ENCODE measurements around the gene ASCC1.
"Not testable (repeated sequence)": the region's sequence is repeated elsewhere in the genome, so short reads cannot be mapped to it uniquely, and the experiment has no call there.

ASCC1 gene

DNA sequence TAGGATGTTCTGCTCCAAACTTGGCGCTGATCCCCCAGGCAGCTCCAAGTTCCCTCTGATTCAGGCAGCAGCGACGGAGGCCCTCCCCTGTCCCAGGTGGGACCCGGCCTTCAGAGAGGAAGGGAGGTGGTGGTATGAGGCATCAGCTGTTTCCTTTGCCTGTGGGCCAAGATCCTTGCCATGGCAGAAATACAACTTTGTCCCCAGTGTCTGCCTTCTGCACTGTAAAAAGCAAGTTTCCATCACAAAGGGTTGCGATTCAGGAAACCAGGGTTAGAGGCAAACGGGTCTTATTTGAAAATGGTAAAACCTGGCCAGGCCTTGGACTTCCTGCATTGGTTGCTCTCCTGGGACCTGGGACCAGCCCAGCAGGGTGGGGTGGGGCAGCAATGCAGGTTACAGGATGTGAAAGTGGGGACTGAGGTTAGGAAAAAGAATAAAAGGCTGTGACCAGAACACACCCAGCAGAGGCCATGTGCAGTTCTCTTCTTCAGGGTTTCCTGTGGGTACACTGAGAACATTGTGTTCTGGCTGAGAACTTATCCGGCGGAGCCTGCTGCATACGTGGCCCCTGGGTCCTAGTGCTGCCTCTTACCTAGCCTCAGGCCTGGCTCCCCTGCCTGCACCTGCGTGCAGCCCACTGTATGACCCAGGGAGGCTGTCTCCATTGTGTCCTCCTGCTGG is 32.5 kb upstream of the ASCC1 start:
- peak; percentile 70 to 80 for DNase-seq

DNA sequence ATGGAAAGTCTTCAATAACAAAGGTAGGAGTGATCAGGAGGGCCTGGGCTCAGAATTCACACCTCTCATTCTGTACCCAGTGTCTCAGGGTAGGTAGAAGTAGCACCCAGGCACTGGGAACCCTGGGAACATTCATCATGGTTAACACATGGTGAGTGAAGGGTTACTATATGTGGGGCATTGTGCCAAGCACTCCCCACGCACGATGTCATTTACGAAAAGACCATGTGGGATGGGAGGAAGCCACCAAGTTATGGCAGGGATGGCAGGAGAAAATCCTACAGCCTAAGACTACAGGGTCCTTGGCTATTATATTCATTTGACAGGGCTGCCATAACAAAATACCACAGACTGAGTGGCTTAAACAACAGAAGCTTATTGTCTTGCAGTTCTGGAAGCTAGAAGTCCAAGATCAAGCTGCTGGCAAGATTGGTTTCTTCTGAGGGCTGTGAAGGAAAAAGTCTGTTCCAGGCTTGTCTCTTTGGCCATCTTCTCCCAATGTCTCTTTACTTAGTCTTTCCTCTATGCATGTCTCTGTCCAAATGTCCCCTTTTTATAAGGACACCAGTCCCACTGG is 30.0 kb upstream of the ASCC1 start:
- DNase-seq, result no peak

DNA sequence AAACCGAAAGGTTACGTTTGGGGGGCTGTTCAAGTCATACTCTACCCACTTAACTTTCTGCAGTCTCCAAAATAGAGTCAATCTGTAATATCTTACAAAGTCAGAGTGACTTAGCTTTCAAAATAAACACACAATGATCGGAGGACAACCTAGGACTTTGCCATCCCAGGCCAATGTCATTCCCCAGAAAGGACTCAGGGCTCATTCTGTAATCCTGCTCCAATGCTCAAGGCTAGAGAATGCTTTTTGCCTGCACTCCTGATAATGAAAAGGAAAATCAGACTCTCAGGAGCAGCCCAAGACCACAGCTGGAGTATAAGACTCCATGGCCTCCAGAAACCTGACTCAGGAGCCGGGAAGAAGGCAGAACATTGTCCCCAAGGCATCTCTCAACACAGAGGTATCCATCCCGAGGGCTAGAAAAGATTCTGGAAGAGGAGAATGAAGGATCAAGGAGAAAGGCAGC is 28.5 kb upstream of the ASCC1 start:
- DNase-seq, result no peak

DNA sequence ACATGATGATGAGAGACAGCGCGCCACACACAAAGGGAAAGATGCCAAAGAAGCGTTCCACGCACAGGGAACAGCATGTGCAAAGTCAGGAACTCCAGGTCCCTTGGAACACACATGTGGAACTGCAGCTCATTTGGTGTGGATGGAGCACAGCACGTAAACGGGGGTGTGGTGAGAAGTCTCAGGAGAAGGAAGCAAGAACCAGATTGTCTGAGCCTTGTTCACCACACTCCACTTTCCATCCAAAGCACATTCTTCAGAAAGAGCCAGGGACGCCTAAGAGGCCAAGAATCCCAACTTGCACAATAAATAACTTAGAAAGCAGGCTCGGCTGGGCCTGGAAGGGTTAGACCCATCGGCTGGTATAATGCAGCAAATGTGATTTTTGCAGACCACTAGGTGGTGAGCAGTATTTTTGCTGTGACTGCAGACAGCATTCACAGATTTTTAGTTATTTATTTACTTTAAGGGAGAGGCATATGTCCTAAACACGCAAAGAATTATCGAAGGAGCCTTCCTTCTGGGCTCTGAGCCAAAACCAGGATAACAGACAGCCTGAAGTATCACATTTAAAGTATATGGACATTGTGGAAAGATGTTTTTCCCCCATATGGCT is 27.9 kb upstream of the ASCC1 start:
- peak in 1 of 2 donors; percentile 65 for DNase-seq

DNA sequence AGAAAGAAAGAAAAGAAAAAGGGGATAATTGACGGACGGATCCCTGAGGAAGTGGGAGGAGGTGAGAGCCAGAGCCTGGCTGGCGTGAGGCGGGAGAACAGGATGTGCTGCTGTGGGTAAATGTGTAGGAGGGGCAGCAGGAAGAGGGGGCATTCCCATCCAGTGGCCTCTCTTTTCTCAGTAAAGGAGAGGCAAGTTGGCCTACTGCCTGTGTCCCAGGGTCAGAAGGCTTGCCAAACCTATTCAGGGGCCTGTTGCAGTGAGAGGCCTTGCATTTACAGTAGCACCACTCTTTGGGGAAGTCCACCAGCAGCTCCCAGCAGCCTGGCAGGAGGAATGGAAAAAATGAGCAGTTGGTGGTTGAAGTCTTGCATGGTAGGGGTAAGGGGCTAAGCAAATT is 26.6 kb upstream of the ASCC1 start:
- DNase-seq, result peak in 1 of 2 donors; percentile 29

DNA sequence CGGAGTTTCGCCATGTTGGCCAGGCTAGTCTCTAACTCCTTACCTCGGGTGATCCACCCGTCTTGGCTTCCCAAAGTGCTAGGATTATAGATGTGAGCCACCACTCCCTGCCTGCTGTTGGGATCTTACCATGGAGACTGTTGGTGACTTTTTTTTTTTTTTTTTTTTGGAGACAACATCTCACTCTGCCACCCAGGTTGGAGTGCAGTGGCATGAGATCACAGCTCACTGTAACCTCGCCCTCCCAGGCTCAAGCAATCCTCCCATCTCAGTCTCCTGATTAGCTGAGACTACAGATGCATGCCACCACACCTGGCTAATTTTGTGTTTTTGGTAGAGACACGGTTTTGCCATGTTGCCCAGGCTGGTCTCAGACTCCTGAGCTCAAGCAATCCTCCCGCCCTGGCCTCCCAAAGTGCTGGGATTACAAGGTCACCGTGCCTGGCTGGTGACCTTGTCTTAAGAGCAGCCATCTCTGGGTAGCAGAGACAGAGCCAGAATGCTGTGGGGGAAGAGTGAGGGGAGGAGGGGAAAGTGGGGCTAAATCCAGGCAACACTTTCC is 25.7 kb upstream of the ASCC1 start:
- DNase-seq, result no peak

DNA sequence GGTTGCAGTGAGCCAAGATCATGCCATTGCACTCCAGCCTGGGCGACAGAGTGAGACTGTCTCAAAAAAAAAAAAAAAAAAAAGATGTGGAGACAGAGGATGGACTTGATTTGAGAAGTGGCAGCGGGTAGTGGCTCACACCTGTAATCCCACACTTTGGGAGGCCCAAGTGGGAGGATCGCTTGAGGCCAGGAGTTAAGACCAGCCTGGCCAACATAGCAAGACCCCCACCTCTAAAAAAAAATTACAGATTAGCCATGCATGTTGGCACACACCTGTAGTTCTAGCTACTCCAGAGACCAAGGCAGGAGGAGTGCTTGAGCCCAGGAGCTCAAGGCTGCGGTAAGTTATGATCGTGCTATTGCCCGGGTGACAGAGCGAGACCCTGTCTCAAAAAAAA is 24.3 kb upstream of the ASCC1 start:
- no peak for DNase-seq

DNA sequence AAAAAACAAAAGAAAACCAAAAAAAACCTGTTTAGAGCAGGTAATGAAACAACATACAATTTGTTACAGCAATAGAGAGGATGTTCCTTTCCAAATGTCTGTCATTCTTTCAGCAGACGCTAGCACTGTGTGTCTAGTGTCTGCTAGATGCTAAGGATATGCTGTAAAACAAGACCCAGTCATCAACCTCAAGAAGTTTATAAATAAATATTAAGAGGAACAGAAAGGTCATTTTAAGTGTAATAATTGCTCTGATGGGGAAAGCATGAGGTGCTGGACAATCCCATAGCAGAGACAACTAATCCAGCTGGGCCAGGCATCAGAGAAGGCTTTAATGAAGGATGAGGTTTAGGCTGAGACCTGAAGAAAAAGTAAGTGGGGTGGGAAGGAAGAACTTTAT is 23.3 kb upstream of the ASCC1 start:
- no peak for DNase-seq

DNA sequence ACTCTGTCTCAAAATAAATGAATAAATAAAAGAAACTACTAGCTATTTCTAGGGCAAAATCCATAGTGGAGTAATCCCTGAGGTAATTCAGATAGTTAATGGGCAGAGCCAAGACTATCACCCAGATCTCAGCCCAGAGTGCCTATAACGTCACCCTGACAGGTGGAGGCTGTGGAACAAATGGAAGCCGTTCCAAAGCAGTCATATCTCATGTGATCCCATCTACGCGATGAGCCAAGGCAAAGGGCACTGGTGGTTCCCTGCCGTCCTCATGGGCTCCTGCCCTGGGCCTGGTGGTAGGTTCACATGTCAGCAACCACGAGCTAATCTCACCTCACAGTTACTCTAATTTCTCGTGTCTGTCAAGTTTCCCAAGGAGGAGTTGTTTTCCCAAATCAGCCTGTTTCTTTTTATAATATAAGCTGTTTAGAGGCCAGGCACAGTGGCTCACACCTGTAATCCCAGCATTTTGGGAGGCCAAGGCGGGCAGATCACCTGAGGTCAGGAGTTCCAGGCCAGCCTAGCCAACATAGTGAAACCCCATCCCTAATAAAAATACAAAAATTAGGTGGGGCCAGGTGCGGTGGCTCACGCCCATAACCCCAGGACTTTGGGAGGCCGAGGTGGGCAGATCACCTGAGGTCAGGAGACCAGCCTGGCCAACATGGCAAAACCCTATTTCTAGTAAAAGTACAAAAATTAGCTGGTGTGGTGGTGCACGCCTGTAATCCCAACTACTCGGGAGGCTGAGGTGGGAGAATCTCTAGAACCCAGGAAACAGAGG is 22.5 kb upstream of the ASCC1 start:
- DNase-seq, result no peak

DNA sequence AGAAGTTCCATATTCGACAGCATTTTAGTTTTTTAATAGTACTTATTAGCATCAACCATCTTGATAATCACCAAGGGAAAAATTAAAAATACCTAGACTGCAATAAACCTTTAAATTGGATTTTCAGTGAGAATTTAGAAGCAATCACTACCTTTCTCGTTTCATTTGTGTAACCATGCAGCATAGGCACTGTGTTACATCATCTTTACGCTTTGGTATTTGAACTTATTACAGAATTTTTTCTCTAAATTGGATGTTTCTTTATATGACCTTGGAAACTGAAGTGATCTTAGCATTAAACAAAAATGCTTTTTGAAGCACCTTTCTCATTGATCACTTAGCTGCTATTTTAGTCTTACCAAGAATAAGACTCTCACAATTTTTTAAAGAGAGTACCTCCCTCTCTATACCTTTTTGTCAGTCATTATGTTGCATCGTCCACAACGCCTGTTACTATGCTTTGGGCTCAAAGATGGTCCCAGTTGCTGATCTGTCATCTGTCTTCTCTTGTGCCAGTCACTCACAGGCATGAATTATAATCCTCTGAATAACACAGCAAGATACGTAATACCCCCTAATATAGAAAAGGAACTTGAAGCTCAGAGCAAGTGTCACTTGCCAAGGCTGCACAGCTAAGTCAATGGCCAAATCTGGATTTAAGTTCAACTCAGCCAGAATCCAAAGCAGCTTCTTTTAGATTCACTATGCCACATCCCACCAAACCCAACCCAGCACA is 19.6 kb upstream of the ASCC1 start:
- no peak for DNase-seq

DNA sequence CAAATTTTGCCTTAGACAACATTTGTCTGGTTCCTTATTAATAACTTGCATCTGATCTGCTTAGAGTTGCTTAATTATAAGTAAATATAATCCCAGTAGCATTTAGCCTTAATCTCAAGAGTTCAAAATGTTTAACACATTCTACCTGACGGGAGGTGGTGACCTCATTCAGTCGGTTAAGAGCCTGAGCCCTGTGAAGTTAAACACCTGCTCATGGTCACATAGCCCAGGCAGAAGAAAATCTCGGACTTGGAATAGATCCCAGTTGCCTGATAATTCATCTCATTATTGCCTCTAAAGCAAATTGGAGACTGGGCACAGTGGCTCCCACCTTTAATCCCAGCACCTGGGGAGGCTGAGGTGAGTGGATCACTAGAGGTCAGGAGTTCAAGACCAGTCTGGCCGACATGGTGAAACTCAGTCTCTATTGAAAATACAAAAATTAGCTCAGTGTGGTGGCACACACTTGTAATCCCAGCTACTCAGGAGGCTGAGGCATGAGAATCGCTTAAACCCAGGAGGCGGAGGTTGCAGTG is 18.6 kb upstream of the ASCC1 start:
- no peak for DNase-seq

DNA sequence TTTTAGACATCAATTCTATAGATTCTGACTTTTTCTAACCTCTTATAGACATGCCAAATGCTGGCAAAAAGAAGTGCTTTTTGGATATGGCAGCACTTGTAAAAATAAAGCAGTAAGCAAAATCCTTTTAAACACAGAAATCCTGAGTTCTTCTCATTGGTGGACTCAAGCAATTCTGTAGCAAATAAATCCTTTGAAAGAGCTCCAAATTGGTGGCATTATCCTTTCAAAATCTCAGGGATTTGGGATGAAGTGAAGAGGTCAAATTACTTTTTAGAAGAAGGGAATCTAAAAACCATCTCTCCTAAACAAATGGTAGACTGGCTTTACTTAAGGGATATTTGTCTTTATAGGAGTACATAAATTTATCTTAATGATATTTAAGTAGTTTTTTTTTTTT is 17.5 kb upstream of the ASCC1 start:
- DNase-seq, result no peak

DNA sequence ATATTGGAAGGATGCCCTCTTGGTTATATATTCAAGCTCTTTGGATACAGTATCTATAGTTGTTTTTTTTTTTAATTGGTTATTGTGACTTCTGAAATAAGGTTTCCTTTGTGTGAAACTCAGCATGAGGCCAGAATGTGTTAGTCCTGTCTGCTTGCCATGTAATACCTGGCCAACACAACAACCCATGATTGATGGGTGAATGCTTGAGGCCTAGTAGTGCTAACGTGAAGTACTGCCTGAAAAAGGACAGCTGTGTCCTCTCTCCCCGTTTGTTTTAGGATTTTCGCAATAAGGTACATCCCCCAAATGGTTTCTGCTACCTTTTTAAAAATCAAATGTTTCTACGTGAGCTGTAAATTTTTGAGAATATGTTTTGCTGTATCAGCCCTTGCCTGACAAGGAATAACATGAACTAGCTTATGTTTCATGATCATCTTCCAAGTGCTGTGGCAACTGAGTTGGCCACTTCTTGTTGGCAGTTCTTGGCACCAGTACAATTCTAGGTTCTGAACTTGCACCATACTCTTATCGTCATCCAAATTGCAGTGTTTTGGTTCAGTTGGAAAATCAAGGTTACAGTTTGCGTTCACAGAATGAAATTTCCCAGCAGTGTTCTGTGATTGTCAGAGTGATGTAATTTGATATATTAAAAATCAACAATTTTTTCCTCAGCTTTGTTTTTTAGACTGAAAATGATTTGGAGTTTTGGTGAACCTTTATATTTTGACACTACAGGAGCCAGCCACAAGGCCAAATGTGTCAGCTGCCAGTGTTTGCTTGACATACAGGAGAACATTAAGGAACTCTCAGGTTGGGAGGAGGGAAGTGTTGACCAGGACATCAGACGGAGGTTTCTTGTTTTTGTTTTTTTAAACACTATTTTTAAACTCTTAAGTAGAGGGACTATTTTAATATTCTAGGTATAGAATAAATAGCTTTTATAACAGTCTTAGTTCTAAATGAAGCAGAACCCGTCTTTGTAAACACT is 13.5 kb upstream of the ASCC1 start:
- no peak for DNase-seq

DNA sequence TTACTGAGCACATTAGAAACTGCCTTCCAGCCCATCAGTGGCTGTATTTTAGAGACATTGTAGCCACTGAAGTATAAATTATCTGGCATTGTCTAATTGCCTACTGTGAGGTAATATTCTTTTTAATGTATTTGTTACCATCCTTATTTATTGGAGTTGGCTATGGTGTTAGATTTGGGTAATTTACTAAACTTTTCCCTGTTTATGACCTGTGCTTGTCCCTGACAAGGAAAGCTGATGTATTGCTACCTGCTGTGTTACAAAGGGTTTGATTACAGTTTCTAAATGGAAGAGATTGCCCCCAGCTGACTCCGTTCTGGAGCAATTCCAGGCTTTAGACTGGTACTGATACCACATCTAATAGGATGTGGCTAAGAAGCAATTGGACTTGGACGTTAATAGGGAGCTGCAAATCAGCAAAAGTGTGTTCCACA is 12.3 kb upstream of the ASCC1 start:
- no peak for DNase-seq

DNA sequence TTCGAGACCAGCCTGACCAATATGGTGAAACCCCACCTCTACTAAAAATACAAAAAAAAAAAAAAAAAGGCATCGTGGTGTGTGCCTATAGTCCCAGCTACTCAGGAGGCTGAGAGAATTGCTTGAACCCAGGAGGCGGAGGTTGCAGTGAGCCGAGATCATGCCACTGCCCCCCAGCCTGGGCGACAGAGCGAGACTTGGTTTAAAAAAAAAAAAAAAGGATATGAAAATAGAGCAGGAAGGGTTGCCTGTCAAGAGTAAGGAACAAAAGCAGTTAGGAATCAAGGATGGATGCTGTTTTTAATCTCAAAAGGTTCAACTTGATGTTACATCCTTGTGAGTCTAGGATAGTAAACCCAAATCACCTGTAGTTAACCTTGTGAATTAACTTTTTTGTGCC is 11.8 kb upstream of the ASCC1 start:
- no peak for DNase-seq

DNA sequence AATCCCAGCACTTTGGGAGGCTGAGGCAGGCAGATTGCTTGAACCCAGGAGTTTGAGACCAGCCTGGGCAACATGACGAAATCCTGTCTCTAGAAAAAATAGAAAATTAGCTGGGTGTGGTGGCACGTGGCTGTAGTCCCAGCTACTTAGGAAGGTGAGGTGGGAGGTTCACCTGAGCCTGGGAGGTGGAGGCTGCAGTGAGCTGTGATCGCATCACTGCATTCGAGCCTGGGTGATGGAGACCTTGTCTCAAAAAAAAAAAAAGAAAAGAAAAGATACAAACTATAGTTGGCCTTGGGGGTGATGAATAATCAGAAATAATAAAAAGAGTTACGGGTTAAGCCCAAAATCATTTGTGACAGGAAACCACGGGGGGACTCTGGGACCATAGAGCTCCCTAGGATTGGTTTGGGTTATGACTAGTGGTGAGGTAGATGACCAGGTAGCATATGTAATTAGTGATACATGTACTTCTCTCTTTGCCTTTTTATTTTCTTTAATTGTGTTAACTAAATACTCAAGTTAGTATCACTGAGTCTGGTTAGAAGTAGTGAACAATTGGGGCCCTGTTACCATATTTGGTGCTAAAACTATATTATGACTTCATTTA is 10.4 kb upstream of the ASCC1 start:
- no peak for DNase-seq

DNA sequence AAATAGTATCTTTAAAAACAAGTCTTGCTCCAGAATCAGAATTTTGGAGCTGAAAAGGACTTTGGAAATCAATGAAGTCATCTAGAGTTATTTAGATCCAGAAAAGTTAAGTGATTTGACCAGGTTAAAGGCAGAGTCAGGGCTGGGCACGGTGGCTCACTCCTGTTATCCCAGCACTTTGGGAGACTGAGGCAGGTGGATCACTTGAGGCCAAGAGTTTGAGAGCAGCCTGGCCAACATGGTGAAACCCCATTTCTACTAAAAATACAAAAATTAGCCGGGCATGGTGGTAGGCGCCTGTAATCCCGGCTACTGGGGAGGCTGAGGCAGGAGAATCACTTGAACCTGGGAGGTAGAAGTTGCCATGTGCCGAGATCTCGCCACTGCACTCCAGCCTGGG is 8.1 kb upstream of the ASCC1 start:
- not testable (repeated sequence) for DNase-seq

DNA sequence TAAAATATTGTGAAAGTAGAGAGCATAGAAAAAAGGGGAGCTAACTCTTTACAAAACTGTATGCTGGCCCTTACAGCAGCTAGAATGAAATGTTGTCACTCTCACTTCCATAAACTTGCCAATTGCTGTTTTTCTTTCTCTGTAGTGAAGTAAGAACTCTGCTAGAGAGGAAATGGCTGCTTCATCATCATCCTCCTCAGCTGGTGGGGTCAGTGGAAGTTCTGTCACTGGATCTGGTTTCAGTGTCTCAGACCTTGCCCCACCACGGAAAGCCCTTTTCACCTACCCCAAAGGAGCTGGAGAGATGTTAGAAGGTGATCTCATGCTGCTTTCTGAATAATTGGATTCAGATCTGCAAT is 7.6 kb upstream of the ASCC1 start:
- no peak for DNase-seq

DNA sequence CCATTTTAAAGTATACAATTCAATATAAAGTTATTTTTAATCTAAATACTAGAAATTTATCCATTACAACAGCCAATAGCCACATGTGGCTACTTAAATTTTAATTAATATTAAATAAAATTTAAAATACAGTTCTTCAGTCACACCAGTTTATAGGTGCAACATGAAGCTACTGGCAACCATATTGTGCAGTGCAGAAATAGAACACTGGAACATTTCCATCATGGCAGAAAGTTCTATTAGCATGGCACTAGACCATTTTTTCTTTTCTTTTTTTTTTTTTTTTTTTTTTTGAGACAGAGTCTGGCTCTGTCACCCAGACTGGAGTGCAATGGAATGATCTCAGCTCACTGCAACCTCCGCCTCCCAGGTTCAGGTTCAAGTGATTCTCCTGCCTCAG is 5.2 kb upstream of the ASCC1 start:
- no peak for DNase-seq

DNA sequence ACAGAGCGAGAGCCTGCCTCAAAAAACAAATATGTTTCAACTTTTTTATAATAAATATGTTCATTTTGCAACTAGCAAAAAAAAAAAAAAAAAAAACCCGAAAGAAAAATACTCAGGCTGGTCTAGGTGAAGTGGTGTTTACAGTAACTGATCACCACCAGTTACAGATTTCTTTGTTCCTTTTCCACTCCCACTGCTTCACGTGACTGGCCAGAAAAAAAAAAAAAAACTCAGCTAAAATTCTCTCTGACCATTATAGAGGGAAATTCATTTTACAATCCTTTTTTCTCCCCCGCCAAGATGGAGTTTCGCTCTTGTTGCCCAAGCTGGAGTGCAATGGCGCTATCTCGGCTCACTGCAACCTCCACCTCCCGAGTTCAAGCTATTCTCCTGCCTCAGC is 4.6 kb upstream of the ASCC1 start:
- no peak for DNase-seq
